ENCODE measurements around the gene TRIM3.

TRIM3 gene

GRCh38 chr11:6401464-6401863, 72.3 kb downstream of the TRIM3 start:
- no peak for DNase-seq (ENCODE audit: low read depth)

GRCh38 chr11:6400431-6401345, 73.1 kb downstream of the TRIM3 start:
- no peak for DNase-seq (ENCODE audit: low read depth)

All from activated T-helper 9 cell treated with anti-CD3 and anti-CD28 coated beads, Interleukin-2, amount 50 U/mL, for 16 hours (primary cell).